KMS-11 (cell line): ENCODE data around the gene EPAS1.

Source experiments
- H2AFZ ChIP-seq: fragments of 200-600 bp; sonication (generic); 2 replicates; pipeline ENCODE4 v1.6.1; 2016; ENCODE audit warnings: antibody characterized with exemption, mixed run types, low read depth
- H3K27ac ChIP-seq: fragments of 200-600 bp; sonication (generic); 2 replicates; pipeline ENCODE4 v1.6.1; 2016; ENCODE audit warnings: mild to moderate bottlenecking, mixed run types
- H3K27me3 ChIP-seq: fragments of 200-600 bp; sonication (generic); 2 replicates; pipeline ENCODE4 v1.6.1; 2017; ENCODE audit warnings: mild to moderate bottlenecking, low read depth, mixed run types, moderate library complexity; ENCODE audit not compliant: insufficient read depth
- H3K36me3 ChIP-seq: fragments of 200-600 bp; sonication (generic); 2 replicates; pipeline ENCODE4 v1.6.1; 2017; ENCODE audit warnings: mild to moderate bottlenecking, mixed run types; ENCODE audit not compliant: insufficient read depth
- H3K4me1 ChIP-seq: fragments of 200-600 bp; sonication (generic); 2 replicates; pipeline ENCODE4 v1.6.1; 2016; ENCODE audit warnings: mild to moderate bottlenecking, low read depth, mixed run types; ENCODE audit not compliant: poor library complexity, severe bottlenecking
- H3K4me2 ChIP-seq: fragments of 200-600 bp; sonication (generic); 2 replicates; pipeline ENCODE4 v1.7.0; 2016; ENCODE audit warnings: mild to moderate bottlenecking, mixed run types
- H3K4me3 ChIP-seq: fragments of 200-600 bp; sonication (generic); IDR thresholded peaks from 2 replicates; pipeline ENCODE4 v1.6.1; 2017; ENCODE audit warnings: low read depth, low read length, mixed read lengths; ENCODE audit not compliant: insufficient read depth
- H3K79me2 ChIP-seq: fragments of 200-600 bp; sonication (generic); 2 replicates; pipeline ENCODE4 v1.6.1; 2016; ENCODE audit warnings: low read depth, mixed run types; ENCODE audit not compliant: insufficient read depth
- H3K9ac ChIP-seq: fragments of 200-600 bp; sonication (generic); 2 replicates; pipeline ENCODE4 v1.6.1; 2016; ENCODE audit warnings: mild to moderate bottlenecking, mixed run types
- H4K20me1 ChIP-seq: fragments of 200-600 bp; sonication (generic); 2 replicates; pipeline ENCODE4 v1.6.1; 2016; ENCODE audit warnings: mild to moderate bottlenecking, mixed run types; ENCODE audit not compliant: insufficient read depth
- CTCF ChIP-seq: fragments of 200-600 bp; sonication (generic); conservative IDR thresholded peaks from 2 replicates; pipeline ENCODE4 v1.6.1; 2017; ENCODE audit warnings: low read depth, mild to moderate bottlenecking, antibody characterized with exemption, low read length, moderate library complexity, mixed read lengths

Gene EPAS1

DNA sequence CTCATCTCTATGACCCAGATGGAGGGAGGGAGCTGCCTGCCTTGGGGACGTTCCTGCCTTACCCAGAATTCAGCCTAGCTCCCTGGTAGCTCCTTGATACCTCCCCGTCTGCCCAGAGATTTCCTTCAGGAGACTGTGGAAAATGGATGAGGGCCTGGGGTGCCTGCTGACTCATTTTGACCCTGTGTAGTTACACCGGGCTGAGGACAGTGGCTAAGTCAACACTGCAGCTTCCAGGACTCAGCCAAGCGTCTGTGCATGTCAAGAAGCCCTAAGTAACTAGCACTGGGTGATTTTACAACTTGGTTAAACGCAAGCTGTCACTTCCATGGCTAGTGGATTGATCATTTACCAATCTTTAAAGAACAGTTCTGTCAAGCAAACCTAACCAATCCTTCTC, 23.3 kb upstream of the EPAS1 start:
- Histone ChIP-seq H4K20me1 (no peaks in the 10 kb centered on the region), H3K9ac (no peak overlapping the region), H3K4me3 (no peak overlapping the region), H3K4me1 (no peaks in the 10 kb centered on the region), H3K27me3 (no peaks in the 10 kb centered on the region), H3K4me2 (no peak overlapping the region), H3K27ac (no peak overlapping the region), H3K79me2 (no peaks in the 10 kb centered on the region), H3K36me3 (no peaks in the 10 kb centered on the region), H2AFZ (no peak overlapping the region)
- no peak for TF ChIP-seq CTCF

DNA sequence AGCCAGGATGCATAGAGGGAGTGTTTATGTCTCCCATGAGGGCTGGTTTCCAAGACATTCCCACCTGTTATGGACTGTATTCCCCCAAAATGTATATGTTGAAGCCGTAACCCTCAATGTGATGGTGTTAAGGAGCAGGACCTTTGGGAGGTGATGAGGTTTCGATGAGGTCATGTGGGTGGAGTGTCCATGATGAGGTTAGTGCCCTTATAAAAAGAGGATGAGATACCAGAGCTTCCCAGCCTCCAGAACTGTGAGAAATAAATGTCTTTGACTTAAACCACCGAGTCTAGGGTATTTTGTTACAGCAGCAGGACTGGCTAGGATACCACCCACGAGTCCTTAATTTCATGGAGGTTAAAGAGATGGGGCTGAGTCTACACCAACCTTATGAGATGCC, 22.6 kb upstream of the EPAS1 start:
- Histone ChIP-seq H3K4me1 (no peaks in the 10 kb centered on the region), H3K79me2 (no peaks in the 10 kb centered on the region), H3K27me3 (no peaks in the 10 kb centered on the region), H3K9ac (no peak overlapping the region), H2AFZ (no peak overlapping the region), H4K20me1 (no peaks in the 10 kb centered on the region), H3K4me3 (no peak overlapping the region), H3K4me2 (no peak overlapping the region), H3K27ac (no peak overlapping the region), H3K36me3 (no peaks in the 10 kb centered on the region)
- no peak for TF ChIP-seq CTCF

- no peak overlapping the region for H3K27ac ChIP-seq
These were observed 21.2 kb upstream of the EPAS1 start for GRCh38 chr2:46275995-46276394.

GRCh38 chr2:46276642-46277041, 20.6 kb upstream of the EPAS1 start:
- no peaks in the 10 kb centered on the region for H4K20me1 ChIP-seq
- no peak overlapping the region for H3K4me3 ChIP-seq
- no peak overlapping the region for H3K4me2 ChIP-seq
- H3K4me1 ChIP-seq = no peaks in the 10 kb centered on the region
- H3K36me3 ChIP-seq = no peaks in the 10 kb centered on the region
- H3K79me2 ChIP-seq = no peaks in the 10 kb centered on the region
- H3K27ac ChIP-seq = no peak overlapping the region
- no peak overlapping the region for H3K9ac ChIP-seq
- H3K27me3 ChIP-seq = no peaks in the 10 kb centered on the region
- no peak for TF ChIP-seq CTCF
- no peak overlapping the region for H2AFZ ChIP-seq

More at GRCh38 chr2:46275995-46276394, 21.2 kb upstream of the EPAS1 start:
- no peaks in the 10 kb centered on the region for H3K27me3 ChIP-seq
- no peak for TF ChIP-seq CTCF
- no peaks in the 10 kb centered on the region for H3K4me1 ChIP-seq
- H3K4me2 ChIP-seq = no peak overlapping the region
- H3K9ac ChIP-seq = no peak overlapping the region
- H4K20me1 ChIP-seq = no peaks in the 10 kb centered on the region
- no peaks in the 10 kb centered on the region for H3K79me2 ChIP-seq
- no peak overlapping the region for H3K4me3 ChIP-seq
- H2AFZ ChIP-seq = no peak overlapping the region
- H3K36me3 ChIP-seq = no peaks in the 10 kb centered on the region
